HS-27A (cell line): Measurements from ENCODE around the gene KLHL21.
A peak's percentile ranks its signal among the peaks of the same experiment; 100 is the strongest.
"Not testable (repeated sequence)": the region's sequence is repeated elsewhere in the genome, so short reads cannot be mapped to it uniquely, and the experiment has no call there.

Source experiments
- DNase-seq: peaks from one replicate; pipeline ENCODE4 v3.0.0-alpha.2; 2012; ENCODE audit warnings: low read depth, missing footprints

Gene KLHL21

GRCh38 chr1:6584126-6585080 lies 18.3 kb downstream of the KLHL21 start:
- DNase-seq: no peak

- DNase-seq: no peak
Measured at GRCh38 chr1:6582370-6582769, 20.3 kb downstream of the KLHL21 start.

- no peak for DNase-seq
Measured at GRCh38 chr1:6581561-6582305, 20.9 kb downstream of the KLHL21 start.

GRCh38 chr1:6580593-6581409 lies 21.9 kb downstream of the KLHL21 start:
- DNase-seq: no peak

- DNase-seq: no peak
Measured at GRCh38 chr1:6580119-6580592, 22.5 kb downstream of the KLHL21 start.

- DNase-seq: peak; percentile 91
Measured at GRCh38 chr1:6579374-6580118, 23.1 kb downstream of the KLHL21 start, which contains the start of gene ZBTB48. Gene ZBTB48, plus strand, starts transcription at chr1:6579994. Its CDS starts 616 bp downstream, at chr1:6580610.

GRCh38 chr1:6578624-6579373 lies 23.9 kb downstream of the KLHL21 start:
- no peak for DNase-seq

GRCh38 chr1:6577831-6578525 lies 24.7 kb downstream of the KLHL21 start:
- DNase-seq: no peak

- no peak for DNase-seq
Measured at GRCh38 chr1:6574818-6575217, 27.9 kb downstream of the KLHL21 start.

GRCh38 chr1:6574025-6574620 lies 28.5 kb downstream of the KLHL21 start:
- no peak for DNase-seq

- no peak for DNase-seq
Measured at GRCh38 chr1:6572653-6573383, 29.9 kb downstream of the KLHL21 start.

- no peak for DNase-seq
Measured at GRCh38 chr1:6570987-6571386, 31.7 kb downstream of the KLHL21 start.

- no peak for DNase-seq
Measured at GRCh38 chr1:6570100-6570499, 32.6 kb downstream of the KLHL21 start.

- no peak for DNase-seq
Measured at GRCh38 chr1:6569033-6569432, 33.6 kb downstream of the KLHL21 start.

- no peak for DNase-seq
Measured at GRCh38 chr1:6560267-6560666, 42.4 kb downstream of the KLHL21 start.

- DNase-seq: not testable (repeated sequence)
Measured at GRCh38 chr1:6559161-6559560, 43.5 kb downstream of the KLHL21 start.

GRCh38 chr1:6557597-6557996 lies 45.1 kb downstream of the KLHL21 start:
- no peak for DNase-seq

- DNase-seq: no peak
Measured at GRCh38 chr1:6554907-6555778, 47.5 kb downstream of the KLHL21 start, which contains the start of gene TAS1R1. Gene TAS1R1, plus strand, starts transcription at chr1:6555307. Its CDS starts 67 bp downstream, at chr1:6555374.
